Stimulated activated CD8-positive, alpha-beta memory T cell treated with anti-CD3 and anti-CD28 coated beads, Interleukin-2, amount 100 ng/mL, for 1 hour (primary cell): ENCODE results near the gene BAZ1B.
"Not testable (repeated sequence)": the region's sequence is repeated elsewhere in the genome, so short reads cannot be mapped to it uniquely, and the experiment has no call there.

ENCODE experiments used
- DNase-seq, 2 donors: peaks; one replicate each; pipeline ENCODE4 v3.0.0-alpha.2; 2020; ENCODE audit warnings: low read depth in 2 of 2

Gene BAZ1B

DNA sequence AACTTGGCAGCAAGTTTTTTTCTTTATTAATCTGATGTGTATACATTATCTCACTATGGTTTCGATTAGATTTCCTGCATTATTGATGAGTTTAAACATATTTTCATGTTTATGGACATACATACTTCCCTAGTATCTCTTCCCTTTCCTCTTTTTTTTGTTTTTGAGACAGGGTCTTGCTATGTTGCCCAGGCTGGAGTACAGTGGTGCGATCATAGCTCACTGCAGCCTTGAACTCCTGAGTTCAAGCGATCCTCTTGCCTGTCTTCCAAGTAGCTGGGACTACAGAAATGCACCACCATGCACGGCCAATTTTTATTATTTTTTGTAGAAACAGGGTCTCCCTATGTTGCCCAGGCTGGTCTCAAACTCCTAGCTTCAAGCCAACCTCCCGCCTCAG is 18.9 kb downstream of the BAZ1B start:
- DNase-seq = no peak

- no peak for DNase-seq
Measured at GRCh38 chr7:73496626-73497025, 25.5 kb downstream of the BAZ1B start.

GRCh38 chr7:73495507-73495906 is 26.6 kb downstream of the BAZ1B start:
- DNase-seq = not testable (repeated sequence)

- no peak for DNase-seq
Measured at GRCh38 chr7:73489976-73490375, 32.1 kb downstream of the BAZ1B start.

DNA sequence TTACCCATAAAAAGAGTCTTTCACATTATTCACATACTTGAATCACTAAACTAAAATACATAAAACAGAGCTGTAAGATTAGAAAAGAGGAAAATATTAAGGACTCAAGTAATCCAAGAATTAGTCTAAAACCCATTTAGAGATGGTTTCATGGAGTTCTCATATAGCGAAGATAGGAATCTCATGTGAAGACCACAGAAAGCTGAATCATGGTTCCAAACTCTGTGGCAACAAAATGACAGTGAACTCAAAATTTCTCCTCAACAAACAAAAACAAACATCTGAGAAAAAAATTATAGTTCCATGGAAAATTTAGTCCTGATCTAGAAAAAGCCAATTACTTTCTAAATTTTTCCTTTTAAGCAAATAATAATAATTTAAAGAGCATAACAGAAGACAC is 34.6 kb downstream of the BAZ1B start:
- DNase-seq = no peak

DNA sequence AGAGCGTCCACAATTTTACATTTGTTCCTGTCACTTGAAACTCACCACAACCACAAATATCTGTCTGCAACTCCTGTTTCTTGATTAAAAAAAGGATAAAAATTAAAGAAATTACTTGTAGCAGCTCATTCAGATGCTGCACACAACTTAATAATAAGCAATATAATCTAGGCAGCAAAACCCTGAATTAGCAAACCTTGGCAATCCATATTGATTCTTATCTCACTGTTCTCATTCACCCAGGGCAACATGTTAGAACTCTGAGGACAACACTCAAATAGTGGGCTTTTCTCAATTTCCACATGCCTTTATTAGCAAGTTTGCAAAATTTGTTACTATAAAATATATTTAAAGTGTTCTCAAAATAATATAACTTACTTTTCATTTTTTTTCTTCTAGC is 38.9 kb downstream of the BAZ1B start:
- DNase-seq = no peak

DNA sequence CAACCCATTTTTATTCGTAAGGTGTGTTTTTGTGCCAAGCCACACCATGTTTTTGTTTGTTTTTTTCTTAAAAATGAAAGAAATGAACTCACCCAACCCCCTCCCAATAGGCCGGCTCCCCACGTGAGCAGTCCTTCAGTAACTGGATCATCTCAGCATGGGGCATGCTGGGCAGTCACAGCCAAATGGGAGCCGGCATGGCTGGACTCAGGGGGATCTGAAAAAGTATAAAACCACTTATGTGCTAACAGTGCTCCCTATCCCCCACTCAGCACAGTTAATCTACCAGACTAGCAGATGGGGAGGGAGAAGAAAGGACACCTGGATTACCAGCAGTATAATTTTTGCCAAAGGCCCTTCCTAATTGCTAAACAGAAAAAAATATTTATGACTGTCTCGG is 39.3 kb downstream of the BAZ1B start:
- DNase-seq = no peak

- DNase-seq = not testable (repeated sequence)
Measured at GRCh38 chr7:73481521-73481920, 40.6 kb downstream of the BAZ1B start.

GRCh38 chr7:73478549-73478948 is 43.5 kb downstream of the BAZ1B start:
- no peak for DNase-seq

GRCh38 chr7:73477376-73477775 is 44.7 kb downstream of the BAZ1B start:
- DNase-seq = no peak

DNA sequence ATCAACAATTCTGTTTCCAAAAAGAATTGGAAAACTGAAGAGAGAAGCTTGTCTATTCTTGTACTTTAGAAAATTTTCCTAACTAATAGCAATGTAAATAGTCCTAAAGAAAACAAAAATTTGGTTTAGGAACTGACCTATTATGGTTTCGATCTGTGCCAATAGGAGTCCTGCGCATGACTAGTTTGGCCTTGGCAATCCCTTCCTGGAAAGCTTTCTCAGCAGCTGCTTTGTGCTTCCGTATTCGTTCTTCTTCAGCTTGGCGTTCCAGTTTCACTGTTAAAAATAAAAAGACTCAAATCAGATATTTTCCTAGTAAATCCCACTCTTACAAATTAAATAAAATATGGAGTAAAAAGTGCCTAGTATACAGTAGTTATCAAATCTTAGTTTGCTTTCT is 51.9 kb downstream of the BAZ1B start:
- DNase-seq = no peak

- not testable (repeated sequence) for DNase-seq
Measured at GRCh38 chr7:73467046-73467445, 55.0 kb downstream of the BAZ1B start.

GRCh38 chr7:73466112-73466511 is 56.0 kb downstream of the BAZ1B start:
- no peak for DNase-seq

- DNase-seq = no peak
Measured at GRCh38 chr7:73463966-73464365, 58.1 kb downstream of the BAZ1B start.

DNA sequence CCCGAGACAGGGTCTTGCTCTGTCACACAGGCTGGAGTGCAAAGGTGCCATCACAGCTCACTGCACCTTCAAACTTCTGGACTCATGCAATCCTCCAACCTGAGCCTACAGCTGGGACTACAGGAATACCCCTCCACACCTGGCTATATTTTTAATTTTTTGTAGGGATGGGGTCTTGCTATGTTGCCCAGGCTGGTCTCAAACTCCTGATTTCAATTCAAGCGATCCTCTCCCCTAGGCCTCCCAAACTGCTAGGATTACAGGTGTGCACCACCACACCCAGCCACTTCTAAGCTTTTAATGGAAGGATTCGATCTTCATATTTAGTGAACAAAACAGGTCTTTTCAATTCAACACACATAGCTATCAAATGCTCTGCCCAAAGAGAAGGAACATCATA is 58.8 kb downstream of the BAZ1B start:
- no peak for DNase-seq

DNA sequence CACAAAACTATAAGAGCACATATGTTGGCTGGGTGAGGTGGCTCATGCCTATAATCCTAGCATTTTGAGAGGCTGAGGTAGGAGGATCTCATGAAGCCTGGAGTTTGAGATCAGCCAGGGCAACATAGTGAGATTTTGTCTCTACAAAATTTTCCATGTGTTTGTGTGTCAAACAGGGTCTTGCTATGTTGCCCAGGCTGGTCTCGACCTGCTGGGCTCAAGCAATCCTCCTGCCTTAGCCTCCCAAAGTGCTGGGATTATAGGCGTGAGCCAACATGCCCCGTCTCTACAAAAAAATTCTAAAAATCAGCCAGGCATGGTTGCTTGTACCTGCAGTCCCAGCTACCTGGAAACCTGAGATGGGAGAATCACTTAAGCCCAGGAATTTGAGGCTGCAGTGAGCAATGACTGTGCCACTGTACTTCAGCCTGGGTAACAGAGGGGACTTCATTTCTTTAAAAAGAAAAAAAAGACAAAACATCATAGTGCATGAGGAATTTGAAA is 60.3 kb downstream of the BAZ1B start:
- no peak for DNase-seq

GRCh38 chr7:73454424-73454823 is 67.7 kb downstream of the BAZ1B start:
- no peak for DNase-seq

DNA sequence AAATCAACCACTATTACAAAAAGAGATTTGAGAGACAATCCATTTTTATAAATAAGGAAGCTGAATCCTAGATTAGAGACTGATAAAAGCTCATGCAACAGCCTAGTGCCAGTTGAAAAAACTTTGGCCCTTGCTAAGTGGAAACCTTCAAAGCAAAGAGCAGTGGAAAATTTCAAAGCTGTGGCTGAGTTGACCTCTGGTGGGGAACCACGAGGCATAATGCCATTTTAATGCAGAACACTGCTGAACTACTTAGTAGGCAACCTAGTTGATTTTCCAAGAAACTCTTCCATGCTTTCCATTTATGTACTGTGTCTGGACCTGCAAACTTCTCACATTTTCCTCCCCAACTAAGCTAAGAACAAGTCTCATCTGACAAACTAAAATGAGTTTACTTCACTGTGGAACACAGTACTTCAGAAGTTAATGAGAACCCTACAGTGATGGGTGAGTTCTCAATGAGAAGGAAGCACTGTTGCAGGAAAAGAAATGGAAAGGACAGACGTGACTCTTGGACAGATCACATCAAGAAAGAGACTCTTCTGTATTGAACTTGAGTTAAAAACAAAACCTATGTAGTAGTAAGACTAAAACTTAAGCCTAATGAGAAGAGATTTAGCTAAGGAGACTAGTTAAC is 69.0 kb downstream of the BAZ1B start:
- no peak for DNase-seq

DNA sequence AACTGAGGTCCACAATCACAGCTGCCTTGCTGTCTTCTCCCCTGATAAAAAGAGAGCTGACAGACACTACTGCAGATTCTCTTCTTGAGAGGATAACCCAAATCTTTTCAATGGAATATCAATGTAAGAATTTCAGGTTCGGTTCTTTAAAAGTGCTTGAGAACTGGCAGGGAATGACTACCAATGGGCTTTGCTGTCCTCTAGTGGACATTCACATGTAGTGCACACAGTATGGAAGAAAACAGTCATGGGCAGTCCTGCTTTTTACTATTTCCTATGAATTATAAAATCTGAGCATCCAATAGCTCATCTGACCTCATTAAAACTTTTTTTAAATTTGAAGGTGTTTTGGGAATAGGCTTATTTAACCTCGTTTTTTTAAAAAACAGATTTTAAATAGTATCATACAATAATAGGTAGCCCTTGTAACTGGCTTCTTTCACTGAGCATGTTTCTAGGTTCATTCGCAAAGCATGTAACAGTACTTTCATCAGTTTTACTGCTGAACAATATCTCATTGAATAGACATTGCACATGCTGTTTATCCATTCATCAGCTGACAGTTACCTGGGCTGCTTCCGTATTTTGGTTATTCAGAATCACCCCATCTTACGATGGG is 70.2 kb downstream of the BAZ1B start:
- no peak for DNase-seq

GRCh38 chr7:73449422-73449821 is 72.7 kb downstream of the BAZ1B start:
- DNase-seq = no peak

DNA sequence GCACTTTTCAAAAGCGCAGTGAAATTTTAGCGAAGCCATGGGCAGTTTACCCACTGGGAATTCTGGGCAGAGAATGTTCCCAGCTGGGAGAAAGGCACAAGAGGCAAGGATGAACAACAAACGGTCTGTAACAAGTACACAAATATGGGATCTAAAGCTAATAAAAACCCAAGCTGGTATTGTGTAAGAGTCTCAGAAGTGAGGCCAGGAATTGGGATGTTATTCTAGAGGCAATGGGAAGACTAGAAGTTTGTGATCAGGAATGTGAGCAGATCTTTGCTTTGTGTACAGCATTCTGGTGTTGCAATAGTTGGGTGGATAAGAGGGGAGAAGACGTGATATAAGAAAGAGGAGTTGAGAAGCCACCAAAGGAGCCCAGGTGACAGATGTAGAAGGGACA is 73.5 kb downstream of the BAZ1B start:
- no peak for DNase-seq

- DNase-seq = no peak
Measured at GRCh38 chr7:73447121-73447733, 74.9 kb downstream of the BAZ1B start.

DNA sequence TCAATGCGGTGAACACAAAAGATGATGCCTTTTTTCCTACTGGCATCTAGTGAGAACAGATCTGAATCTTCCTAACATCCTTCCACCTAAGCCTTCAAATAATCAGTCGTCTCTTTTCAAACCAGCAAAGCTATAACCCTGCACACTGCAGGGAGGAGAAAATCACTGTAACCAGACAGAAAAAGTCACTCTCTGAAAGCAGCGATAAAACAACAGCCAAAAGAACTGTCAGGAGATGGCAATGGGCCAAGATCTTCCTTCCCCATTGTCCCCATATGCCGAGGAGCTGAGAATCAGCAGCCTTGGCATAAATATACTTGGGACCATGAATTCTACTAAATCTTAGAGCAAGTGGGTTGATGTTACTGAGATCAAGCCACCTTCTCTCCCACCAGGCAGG is 75.4 kb downstream of the BAZ1B start:
- DNase-seq = no peak
